HS-27A (cell line): ENCODE data around the gene TMEM192.
"Not testable (repeated sequence)": the region's sequence is repeated elsewhere in the genome, so short reads cannot be mapped to it uniquely, and the experiment has no call there.

Source experiments
- DNase-seq: peaks from one replicate; pipeline ENCODE4 v3.0.0-alpha.2; 2012; ENCODE audit warnings: low read depth, missing footprints

TMEM192 gene

DNA sequence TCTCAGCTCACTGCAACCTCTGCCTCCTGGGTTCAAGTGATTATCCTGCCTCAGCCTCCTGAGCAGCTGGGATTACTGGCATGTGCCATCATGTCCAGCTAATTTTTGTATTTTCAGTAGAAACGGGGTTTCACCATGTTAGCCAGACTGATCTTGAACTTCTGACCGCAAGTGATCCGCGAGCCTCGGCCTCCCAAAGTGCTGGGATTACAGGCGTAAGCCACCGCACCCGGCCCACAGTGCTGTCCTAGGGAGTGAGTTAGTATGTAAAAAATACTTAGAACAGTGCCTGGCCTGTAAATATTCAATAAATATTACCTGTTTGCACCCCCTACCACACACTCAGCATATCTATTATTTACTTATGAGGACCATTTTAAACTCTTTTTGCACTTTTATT is 20.5 kb downstream of the TMEM192 start:
- not testable (repeated sequence) for DNase-seq

DNA sequence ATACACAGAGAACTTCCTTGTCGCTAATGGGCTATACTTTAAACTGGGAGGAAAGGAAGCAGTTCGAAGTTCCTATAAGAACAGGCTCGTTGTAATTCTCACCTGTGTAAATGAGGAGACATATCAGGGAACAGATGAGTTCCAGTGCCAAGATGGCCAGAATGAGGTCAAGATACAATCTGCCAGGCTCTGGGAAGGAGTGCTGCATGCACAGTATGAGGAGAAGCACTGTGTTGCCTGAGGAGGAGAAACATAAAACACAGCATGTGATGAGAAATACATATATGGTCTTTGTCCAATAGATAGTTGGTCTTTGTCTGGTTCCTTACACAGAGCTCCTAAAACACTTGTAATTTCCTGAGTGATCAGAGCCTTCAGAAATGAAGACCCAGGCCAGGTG is 24.3 kb downstream of the TMEM192 start:
- DNase-seq: no peak

DNA sequence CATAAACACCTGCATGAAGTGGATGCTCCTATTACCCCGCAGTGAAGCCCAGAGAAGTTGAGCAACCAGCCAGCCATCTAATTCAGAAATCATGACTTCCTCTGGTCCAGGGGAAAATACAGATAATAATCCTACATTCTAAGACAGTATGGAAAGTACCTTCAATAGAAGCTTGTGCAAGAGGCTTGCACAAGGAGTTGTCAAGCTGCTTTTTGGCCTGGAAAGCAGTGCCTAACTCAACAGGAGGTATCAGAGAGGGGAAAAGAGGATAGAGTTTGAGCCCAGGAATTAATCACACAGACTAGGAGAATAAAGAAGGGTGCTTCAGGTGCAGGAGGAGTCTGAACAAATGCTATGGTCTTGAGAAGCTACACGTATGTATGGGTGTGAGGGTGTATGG is 26.7 kb downstream of the TMEM192 start:
- no peak for DNase-seq

DNA sequence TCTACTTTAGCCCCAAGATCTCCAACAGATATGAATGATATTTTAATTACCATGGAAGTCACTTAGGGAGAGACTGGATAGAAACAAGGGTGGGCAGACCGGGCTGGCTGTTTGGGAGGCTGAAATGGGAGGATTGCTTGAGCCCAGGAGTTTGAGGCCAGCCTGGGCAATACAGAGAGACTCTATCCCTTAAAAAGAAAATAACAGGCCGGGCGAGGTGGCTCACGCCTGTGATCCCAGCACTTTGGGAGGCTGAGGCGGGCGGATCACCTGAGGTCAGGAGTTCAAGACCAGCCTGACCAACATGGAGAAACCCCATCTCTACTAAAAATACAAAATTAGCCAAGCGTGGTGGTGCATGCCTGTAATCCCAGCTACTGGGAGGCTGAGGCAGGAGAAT is 27.9 kb downstream of the TMEM192 start:
- DNase-seq: not testable (repeated sequence)

DNA sequence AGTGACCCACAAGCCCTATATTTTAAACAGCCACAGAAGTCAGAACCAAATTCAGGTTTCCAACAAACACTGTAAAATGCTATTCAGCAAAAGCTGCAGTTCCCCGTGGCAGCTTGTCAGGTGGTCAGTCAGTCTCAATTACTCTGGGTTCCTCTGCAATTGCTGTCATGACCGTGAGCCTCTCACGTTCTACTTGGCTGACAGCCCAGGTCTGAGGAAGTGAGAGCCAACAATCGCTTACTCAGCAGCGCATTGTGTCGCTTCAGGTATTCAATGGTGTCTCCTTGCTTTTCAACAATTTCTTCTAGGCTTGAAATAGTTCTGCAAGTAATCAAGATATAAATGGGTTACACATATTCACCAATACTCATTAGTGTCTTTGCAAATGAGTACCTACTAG is 33.2 kb downstream of the TMEM192 start:
- DNase-seq: no peak

DNA sequence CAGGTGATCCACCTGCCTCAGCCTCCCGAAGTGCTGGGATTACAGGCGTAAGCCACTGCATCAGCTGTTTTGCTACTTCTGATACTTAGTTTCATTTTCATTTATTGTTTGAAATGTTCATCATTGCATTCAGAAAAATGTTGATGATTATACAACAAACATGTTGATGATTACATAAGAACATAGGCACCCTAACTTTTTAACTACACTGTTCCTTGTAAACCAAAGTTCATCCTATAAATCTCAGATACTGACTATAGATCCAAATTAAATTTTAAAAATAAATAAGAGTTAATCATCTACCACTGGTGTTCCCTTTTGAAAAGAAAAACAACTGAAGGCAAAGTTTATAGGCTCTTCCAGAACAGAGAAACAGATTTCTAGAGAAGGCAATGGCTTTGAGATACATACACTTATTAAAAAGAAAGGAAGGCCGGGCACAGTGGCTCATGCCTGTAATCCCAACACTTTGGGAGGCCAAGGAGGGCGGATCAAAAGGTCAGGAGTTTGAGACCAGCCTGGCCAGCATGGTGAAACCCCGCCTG is 35.6 kb downstream of the TMEM192 start:
- DNase-seq: no peak

DNA sequence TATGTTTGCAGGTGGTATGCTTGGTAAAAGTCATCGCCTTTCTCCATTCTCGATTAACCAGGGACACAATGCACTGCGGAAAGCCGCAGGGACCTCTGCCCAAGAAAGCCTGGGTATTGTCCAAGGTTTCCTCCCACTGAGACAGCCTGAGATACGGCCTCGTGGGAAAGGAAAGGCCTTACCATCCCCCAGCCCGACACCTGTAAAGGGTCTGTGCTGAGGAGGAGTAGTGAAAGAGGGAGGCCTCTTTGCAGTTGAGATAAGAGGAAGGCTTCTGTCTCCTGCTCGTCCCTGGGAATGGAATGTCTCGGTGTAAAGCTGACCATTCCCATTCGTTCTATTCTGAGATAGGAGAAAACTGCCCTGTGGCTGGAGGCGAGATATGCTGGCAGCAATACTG is 39.3 kb downstream of the TMEM192 start:
- not testable (repeated sequence) for DNase-seq

DNA sequence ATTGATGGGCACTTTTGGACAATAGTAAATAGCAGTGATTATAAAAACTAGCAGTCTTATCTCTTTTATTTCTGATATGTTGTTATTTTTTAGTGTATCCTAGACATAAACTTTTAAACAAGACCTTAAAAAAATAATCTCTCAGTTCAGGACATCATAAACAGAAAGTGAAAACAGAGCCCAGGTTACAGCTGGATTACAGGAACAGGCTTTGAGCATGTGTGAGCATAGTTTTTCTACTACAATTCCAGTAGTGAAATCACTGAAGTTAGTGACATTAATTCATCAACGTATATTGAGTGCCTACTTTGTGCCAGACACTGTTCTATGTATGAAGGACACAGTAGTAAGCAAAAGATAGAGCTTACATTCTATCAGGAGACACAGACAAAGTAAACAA is 42.1 kb downstream of the TMEM192 start:
- no peak for DNase-seq

DNA sequence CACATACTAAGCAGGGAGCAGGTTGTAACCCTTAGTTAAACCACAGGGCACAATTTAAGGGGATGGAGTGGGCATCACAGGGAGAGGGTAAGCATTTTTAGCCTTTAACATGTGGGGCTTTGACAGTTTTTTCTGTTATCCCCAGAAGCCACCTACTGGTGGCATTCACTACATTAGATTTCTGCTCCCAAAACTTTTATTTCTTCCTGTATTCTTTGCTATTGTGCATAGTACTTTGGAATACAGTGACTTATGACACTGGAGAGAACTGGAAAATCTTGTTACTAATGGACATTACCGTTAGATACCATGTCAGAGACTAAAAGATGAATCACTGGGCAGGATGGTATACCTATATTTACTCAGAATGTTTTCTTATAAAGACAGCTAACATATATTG is 51.7 kb downstream of the TMEM192 start:
- DNase-seq: no peak

DNA sequence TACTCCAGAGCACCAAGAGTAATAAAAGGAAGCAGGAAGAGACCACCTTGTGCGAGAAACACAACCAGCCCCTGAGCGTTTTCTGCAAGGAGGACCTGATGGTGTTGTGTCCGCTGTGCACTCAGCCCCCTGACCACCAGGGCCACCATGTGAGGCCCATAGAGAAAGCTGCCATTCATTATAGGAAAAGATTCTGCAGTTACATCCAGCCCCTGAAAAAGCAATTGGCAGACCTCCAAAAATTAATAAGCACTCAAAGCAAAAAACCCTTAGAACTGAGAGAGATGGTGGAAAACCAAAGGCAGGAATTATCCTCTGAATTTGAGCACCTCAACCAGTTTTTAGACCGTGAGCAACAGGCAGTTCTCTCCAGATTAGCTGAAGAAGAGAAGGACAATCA is 53.3 kb downstream of the TMEM192 start:
- no peak for DNase-seq

DNA sequence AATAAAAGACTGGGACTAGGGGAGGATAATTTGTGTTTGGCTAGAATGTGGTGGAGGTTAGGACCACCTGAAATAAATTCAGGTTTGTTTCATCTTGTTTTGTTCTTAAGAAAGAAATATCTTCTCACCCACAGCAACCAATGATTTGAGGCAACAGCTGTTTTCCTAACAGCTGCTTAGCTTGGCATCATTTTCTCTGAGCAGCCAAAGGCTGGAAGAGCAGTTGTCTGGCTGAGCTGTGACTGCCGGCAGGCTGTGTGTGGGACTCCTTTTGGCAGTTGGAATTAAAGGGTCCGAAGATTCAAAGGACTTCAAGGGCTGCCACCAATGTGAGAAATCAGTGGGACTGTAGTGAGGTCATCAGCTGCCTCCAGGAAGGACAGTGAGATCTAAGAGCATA is 54.0 kb downstream of the TMEM192 start:
- DNase-seq: no peak

DNA sequence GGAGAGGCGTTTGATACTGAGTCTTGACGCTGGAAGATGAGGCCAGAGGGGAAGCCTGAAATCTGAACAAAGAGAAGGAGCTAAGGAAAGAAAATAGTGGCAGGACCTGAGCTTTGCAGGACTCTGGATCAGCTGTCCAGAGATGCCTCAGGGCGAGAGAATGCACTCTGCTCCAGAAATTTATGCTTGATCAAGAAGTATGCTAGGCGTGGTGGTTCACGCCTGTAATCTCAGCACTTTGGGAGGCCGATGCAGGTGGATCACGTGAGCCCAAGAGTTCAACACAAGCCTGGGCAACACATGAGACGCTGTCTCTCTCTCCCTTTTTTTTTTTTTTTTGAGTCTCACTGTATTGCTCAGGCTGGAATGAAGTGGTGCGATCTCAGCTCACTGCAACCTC is 57.1 kb downstream of the TMEM192 start:
- no peak for DNase-seq

DNA sequence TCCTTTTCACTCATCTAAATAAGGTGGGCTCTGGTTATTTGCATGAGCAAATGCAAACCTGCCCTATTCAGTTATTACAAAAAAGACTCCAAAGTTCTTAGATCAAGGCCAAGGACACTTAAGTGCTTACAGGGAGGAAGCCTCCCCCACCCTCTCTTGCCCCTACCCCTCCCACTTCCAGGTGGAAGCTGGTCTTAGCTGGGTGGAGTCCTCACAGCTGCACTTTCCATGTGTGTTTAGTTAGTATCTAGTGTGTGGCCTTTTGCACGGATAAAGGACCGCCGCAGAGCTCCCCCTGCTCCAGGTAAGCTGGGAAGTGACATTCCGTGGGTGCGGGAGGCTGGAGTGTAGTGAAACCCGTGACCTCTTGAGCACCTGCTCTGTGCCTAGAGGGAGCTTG is 59.0 kb downstream of the TMEM192 start, which contains the start of gene TRIM75:
TRIM75 (plus strand) TSS at position 222 of the 400 bp plus-strand sequence. CDS start 5,282 bp downstream, outside the sequence.
- no peak for DNase-seq

DNA sequence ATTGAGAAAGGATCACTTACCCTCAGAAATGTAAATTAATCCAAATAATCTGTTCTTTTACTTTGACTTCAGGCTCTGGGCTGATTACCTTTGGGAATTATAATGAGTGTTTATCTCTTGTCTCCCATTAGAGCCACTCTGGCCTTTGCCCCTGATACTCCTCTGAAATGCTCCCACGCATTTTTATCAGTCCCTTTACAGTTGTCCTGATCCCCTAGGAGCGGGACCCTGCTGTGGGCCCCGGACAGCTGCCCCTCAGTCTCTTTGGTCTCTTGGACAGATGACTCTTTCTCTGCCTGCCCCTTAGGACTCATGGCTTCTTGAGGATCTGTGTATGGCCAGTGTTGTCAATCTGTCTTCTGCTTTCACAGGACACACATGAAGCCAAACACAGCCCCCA is 60.0 kb downstream of the TMEM192 start:
- DNase-seq: no peak

DNA sequence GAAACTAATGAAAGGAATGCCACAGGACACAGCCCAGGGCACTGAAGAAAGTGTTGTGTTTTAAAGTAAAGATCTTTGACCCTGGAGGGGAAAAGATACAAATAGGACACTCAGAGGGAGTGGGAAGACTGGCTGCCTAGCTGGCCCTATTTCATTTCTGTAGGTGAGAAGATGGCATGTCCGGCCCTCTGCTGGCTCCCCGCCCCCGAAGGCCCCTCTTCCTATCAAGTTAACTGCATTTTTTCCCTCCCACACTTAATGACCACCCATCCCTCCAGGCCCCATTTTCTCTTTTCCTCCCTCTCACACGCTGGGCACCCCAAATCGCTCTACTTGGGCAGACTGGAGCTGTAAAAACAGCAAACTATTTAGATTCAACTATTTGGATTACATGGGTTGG is 64.5 kb downstream of the TMEM192 start:
- no peak for DNase-seq

DNA sequence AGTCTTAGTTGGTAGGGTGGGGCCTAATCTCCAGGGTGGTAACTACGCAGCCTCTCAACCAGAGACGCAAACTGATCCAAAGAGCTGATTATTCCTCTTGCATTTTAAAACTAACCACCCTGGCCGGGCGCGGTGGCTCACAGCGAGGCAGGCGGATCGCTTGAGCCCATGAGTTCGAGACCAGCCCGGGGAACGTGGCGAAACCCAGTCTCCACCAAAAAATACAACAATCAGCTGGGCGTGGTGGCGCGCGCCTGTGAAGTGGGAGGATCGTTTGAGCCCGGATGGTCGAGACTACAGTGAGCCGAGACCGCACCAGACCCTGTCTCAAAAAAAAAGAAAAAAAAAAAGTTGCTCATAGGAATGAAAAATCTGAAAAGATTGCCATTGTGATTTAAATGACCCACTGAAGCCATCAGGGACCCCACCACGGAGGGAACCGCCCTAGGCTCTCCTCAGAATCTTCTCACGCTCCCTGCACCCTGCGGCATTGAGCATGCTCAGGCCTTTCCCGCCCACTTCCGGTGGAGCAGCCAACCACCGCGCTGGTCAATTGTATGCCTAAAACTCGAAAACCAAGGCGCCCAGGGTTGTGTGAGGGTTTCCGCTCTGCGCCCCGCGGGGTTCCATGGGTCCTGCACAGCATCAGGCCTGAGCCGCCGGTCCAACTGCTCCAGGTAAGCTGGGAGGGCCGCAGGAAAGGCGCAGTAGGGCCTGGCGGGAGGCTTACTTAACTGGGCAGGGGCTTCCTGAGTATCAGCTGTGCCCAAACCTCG is 81.0 kb downstream of the TMEM192 start, which contains the start of gene TRIM60:
TRIM60 (plus strand) TSS at position 564 of the 776 bp plus-strand sequence. CDS start 8,074 bp downstream, outside the sequence.
- DNase-seq: no peak

DNA sequence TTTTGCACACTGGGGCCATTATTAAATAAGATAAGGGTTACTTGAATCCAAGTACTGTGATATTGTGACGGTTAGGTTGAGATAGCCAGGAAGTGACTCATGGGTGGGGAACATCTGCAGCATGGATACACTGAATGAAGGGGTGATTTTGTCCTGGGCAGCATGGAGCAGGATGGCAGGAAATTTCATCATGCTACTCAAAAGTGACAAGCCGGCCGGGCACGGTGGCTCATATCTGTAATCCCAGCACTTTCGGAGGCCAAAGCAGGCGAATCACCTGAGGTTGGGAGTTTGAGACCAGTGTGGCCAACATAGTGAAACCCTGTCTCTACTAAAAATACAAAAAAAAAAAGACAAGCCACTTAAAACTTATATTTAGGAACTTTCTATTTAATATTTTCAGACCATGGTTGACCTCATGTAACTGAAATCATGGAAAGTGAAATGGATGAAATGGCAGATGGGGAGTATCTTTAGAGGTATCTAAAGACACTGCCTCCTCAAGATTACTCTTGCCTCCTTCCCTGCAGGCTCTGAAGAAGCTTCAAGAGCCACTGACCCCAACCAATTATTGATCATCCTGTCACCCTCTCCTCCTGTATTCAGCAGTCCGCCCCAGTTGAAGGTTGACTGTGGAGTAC is 84.8 kb downstream of the TMEM192 start:
- no peak for DNase-seq

DNA sequence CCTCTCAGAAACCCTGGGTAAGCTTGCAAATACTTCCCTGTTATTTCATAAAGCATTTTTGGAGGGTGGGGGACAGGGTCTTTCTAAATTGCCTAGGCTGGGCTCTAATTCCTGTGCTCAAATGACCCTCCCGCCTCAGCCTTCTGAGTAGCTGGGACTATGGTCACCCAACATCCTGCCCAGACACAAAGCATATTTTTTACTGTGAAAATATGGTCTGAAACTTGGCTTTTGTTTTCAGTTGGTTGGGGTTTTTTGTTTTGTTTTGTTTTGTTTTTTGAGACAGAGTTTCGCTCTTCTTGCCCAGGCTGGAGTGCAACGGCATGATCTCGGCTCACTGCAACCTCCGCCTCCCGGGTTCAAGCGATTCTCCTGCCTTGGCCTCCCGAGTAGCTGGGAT is 86.9 kb downstream of the TMEM192 start:
- not testable (repeated sequence) for DNase-seq
